Nephron progenitor cell (in vitro differentiated cells): ENCODE data around the gene LRRC14B.
"Not testable (repeated sequence)": the region's sequence is repeated elsewhere in the genome, so short reads cannot be mapped to it uniquely, and the experiment has no call there.

Experiments
- DNase-seq: peaks from one replicate; pipeline ENCODE4 v3.0.0; 2021
- H3K27ac Mint-ChIP-seq: 2 replicates; pipeline ENCODE4 v1.8.0; 2021; ENCODE audit warnings: mild to moderate bottlenecking, moderate library complexity, mixed read lengths
- H3K27me3 Mint-ChIP-seq: 2 replicates; pipeline ENCODE4 v1.8.0; 2021; ENCODE audit warnings: mild to moderate bottlenecking, low read depth, mixed read lengths; ENCODE audit not compliant: poor library complexity
- H3K36me3 Mint-ChIP-seq: 2 replicates; pipeline ENCODE4 v1.8.0; 2021; ENCODE audit warnings: low read depth, mixed read lengths
- H3K4me1 Mint-ChIP-seq: 2 replicates; pipeline ENCODE4 v1.8.0; 2021; ENCODE audit warnings: mixed read lengths
- H3K4me3 Mint-ChIP-seq: 2 replicates; pipeline ENCODE4 v1.8.0; 2021; ENCODE audit warnings: mild to moderate bottlenecking, moderate library complexity, mixed read lengths
- H3K9me3 Mint-ChIP-seq: 2 replicates; pipeline ENCODE4 v1.8.0; 2021; ENCODE audit warnings: mild to moderate bottlenecking, moderate library complexity, mixed read lengths
- TF ChIP-seq, protein P1 (sequence below): fragments of 200-600 bp; sonication (generic); IDR thresholded peaks from 2 replicates; pipeline ENCODE4 v1.5.0; 2021; ENCODE audit warnings: antibody characterized with exemption

The LRRC14B gene

DNA sequence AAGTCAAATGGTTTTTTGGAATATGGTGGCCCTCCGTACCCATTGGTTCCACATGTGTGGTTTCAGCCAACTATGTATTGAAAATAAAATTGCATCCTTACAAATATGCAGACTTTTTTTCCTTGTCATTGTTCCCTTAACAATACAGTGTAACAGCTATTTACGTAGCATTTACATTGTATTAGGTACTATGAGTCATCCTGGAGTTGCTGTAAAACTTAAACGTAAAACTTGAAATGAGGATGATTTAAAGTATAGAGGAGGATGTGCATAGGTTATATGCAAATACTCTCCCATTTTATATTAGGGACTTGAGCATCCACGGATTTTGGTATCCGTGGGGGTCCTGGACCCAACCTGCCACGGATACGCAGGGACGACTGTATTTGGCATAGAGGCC lies 43.2 kb downstream of the LRRC14B start:
- TF ChIP-seq, protein P1, sequence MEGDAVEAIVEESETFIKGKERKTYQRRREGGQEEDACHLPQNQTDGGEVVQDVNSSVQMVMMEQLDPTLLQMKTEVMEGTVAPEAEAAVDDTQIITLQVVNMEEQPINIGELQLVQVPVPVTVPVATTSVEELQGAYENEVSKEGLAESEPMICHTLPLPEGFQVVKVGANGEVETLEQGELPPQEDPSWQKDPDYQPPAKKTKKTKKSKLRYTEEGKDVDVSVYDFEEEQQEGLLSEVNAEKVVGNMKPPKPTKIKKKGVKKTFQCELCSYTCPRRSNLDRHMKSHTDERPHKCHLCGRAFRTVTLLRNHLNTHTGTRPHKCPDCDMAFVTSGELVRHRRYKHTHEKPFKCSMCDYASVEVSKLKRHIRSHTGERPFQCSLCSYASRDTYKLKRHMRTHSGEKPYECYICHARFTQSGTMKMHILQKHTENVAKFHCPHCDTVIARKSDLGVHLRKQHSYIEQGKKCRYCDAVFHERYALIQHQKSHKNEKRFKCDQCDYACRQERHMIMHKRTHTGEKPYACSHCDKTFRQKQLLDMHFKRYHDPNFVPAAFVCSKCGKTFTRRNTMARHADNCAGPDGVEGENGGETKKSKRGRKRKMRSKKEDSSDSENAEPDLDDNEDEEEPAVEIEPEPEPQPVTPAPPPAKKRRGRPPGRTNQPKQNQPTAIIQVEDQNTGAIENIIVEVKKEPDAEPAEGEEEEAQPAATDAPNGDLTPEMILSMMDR = no peak
- Mint-ChIP-seq H3K36me3 (peaks cover 63% of the 10 kb centered on the region), H3K27ac (no peak overlapping the region), H3K27me3 (no peaks in the 10 kb centered on the region), H3K4me3 (no peak overlapping the region), H3K9me3 (no peaks in the 10 kb centered on the region), H3K4me1 (peaks cover 7% of the 10 kb centered on the region)
- no peak for DNase-seq

DNA sequence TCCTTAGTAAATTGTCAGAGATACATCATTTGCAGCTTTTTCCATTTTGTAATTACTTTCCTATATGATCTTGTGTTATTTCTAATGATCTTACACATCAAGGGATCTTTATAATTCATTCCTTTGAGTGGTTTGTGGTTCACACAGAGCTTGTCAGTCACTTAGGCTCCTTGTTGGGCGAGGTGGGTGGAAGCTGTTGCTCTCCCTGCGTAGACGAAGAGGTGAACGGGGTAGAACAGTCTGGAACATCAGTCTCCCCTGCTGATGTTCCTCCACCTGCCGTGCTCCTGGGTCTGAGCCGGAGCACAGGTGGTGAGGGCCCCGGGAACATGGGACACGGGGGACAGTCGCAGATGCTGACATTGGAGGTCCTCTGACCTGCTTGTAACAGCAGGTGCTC lies 44.2 kb downstream of the LRRC14B start:
- H3K9me3 Mint-ChIP-seq, H3K4me3 Mint-ChIP-seq, H3K27ac Mint-ChIP-seq, DNase-seq, H3K4me1 Mint-ChIP-seq, H3K27me3 Mint-ChIP-seq: not testable (repeated sequence)
- H3K36me3 Mint-ChIP-seq = peaks cover 73% of the 10 kb centered on the region

GRCh38 chr5:237931-238330 lies 46.6 kb downstream of the LRRC14B start:
- not testable (repeated sequence) for DNase-seq, H3K27me3 Mint-ChIP-seq, H3K4me3 Mint-ChIP-seq, H3K27ac Mint-ChIP-seq, H3K4me1 Mint-ChIP-seq
- H3K9me3 Mint-ChIP-seq = peaks cover 21% of the 10 kb centered on the region
- peaks cover 87% of the 10 kb centered on the region for H3K36me3 Mint-ChIP-seq

DNA sequence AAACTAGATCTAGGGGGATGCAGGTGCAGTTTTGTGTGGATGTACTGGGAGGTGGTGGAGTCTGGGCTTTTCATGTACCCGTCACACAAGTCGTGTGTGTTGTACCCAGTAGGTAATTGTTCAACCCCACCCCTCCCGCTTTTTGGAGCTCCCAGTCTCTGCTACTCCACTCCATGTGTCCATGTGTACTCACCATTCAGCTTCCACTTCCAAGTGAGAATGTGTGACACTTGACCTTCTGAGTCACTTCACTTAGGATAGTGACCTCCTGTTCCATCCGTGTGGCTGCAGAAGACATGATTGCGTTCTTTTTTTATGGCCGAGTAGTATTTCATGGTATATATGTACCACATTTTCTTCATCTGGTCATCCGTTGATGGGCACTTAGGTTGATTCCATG lies 49.3 kb downstream of the LRRC14B start:
- not testable (repeated sequence) for DNase-seq, H3K4me3 Mint-ChIP-seq, H3K4me1 Mint-ChIP-seq, H3K27me3 Mint-ChIP-seq, H3K27ac Mint-ChIP-seq
- Mint-ChIP-seq H3K9me3 (peaks cover 21% of the 10 kb centered on the region), H3K36me3 (peaks cover 90% of the 10 kb centered on the region)

DNA sequence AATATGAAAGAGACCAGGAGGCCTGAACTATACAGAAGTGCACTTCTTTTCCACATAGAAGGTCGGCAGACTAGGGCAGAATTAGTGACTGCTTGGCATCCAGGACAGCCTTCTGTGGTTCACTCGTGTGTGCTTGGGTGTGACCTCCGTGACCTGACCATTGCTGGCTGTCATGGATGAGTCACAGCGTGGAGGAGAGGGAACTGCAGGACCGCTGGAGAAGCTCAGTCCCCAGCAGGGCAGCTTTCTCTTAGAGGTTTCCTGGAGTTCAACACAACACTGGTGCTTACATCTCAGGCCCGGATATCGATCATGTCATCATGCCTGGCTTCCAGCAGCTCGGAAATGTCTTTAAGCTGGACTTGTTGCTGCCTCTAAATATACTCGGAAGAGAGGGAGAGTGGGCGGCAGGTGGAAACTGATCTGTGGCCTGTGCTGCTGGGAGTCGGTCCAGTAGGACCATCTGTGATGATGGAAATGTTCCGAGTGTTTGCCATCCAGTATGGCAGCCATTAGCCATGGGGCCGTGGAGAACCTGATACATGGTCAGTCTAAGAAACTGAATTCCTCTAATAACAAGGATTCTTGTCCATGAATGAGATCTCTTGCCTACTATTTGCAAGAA lies 49.9 kb downstream of the LRRC14B start:
- H3K4me1 Mint-ChIP-seq, DNase-seq, H3K27me3 Mint-ChIP-seq, H3K27ac Mint-ChIP-seq, H3K4me3 Mint-ChIP-seq: not testable (repeated sequence)
- peaks cover 21% of the 10 kb centered on the region for H3K9me3 Mint-ChIP-seq
- H3K36me3 Mint-ChIP-seq = peaks cover 92% of the 10 kb centered on the region

GRCh38 chr5:243683-244367 lies 52.5 kb downstream of the LRRC14B start:
- not testable (repeated sequence) for H3K27me3 Mint-ChIP-seq, DNase-seq, H3K4me3 Mint-ChIP-seq, H3K27ac Mint-ChIP-seq, H3K4me1 Mint-ChIP-seq
- Mint-ChIP-seq H3K9me3 (peaks cover 33% of the 10 kb centered on the region), H3K36me3 (peaks cover 96% of the 10 kb centered on the region)

DNA sequence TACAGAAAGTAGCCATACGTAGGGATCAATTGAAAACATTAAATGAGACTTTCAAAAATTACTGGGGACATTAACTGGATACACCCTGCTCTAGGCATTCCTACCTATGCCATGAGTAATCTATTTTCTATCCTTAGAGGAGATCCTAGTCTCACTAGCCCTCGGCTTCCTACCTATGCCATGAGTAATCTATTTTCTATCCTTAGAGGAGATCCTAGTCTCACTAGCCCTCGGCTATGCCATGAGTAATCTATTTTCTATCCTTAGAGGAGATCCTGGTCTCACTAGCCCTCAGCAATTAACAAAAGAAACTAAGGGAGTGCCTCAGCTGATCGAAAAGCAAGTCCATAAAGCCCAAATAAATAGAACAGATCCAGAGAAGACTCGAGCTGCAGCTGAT lies 54.4 kb downstream of the LRRC14B start:
- H3K4me1 Mint-ChIP-seq, H3K27ac Mint-ChIP-seq, H3K27me3 Mint-ChIP-seq, H3K4me3 Mint-ChIP-seq, DNase-seq: not testable (repeated sequence)
- H3K9me3 Mint-ChIP-seq = peaks cover 35% of the 10 kb centered on the region
- H3K36me3 Mint-ChIP-seq = peaks cover 92% of the 10 kb centered on the region
